K562 (cell line): ENCODE data around the gene F12. TPM values are rescaled to one million over a fixed set of nuclear protein-coding genes. Genes with fewer than 3 reads are reported as not detected.

Experiments
- GABPB1 ChIP-seq: sonication (generic); formaldehyde crosslinking; IDR thresholded peaks from 2 replicates; pipeline ENCODE4 v1.8.0; 2022; ENCODE audit warnings: mild to moderate bottlenecking, missing genetic modification reagents
- GATA2 ChIP-seq: sonication (generic); formaldehyde crosslinking; IDR thresholded peaks from 2 replicates; pipeline ENCODE4 v1.4.0; 2020; ENCODE audit warnings: mild to moderate bottlenecking, missing genetic modification reagents
- POLR2H ChIP-seq: IDR thresholded peaks from 2 replicates; pipeline ENCODE4 v1.6.1; 2016; ENCODE audit warnings: missing genetic modification characterization, low read depth, mild to moderate bottlenecking, control low read depth, missing compliant biosample characterization, moderate library complexity
- SIRT6 ChIP-seq: IDR thresholded peaks from one replicate; pipeline ENCODE4 v1.6.1; 2012; ENCODE audit warnings: low read depth, mild to moderate bottlenecking, control low read depth, inconsistent platforms, low read length, moderate library complexity
- SUPT5H ChIP-seq: fragments of 450-650 bp; IDR thresholded peaks from 2 replicates; pipeline ENCODE4 v1.6.1; 2016
- TEAD4 ChIP-seq, 2 experiments: sonication (generic) in 1 of 2; formaldehyde crosslinking in 1 of 2; IDR thresholded peaks; 2 replicates each; pipeline versions ENCODE4 v1.6.1 to v1.8.0; 2012 to 2022; ENCODE audit warnings: borderline replicate concordance in 1 of 2, inconsistent platforms in 1 of 2, low read length in 1 of 2, mild to moderate bottlenecking in 1 of 2, missing genetic modification reagents in 1 of 2
- ZNF140 ChIP-seq: fragments of 250-450 bp; sonication (Bioruptor Pico); IDR thresholded peaks from 2 replicates; pipeline ENCODE4 v1.8.0; 2021; ENCODE audit warnings: moderate library complexity, mild to moderate bottlenecking, inconsistent platforms
- ZNF277 ChIP-seq: fragments of 250-450 bp; sonication (Bioruptor Pico); IDR thresholded peaks from 2 replicates; pipeline ENCODE4 v1.8.0; 2022; ENCODE audit warnings: inconsistent platforms, mild to moderate bottlenecking, moderate library complexity, borderline replicate concordance
- ZNF407 ChIP-seq: fragments of 450-650 bp; IDR thresholded peaks from 2 replicates; pipeline ENCODE4 v1.6.1; 2016; ENCODE audit warnings: low read depth
- polyA plus RNA-seq, 8 experiments: library from polyadenylated mRNA; depleted of rRNA in 4 of 8; stranded (reverse) in 5 of 8; unstranded in 3 of 8; fragments of >200 nt; fragmentation: Nextera tagmentation in 2 of 8; fragmentation: Illumina TruSeq in 1 of 8; extraction: Ambion mirVana in 2 of 8; extraction: Trizol in 1 of 8; gene quantifications; 2 replicates each; pipeline versions ENCODE4 v1.2.1 to v1.2.3, GENCODE V29; 2011 to 2014; ENCODE audit warnings: inconsistent platforms in 1 of 8, missing spikeins in 1 of 8
- total RNA-seq, 7 experiments: library from RNA; depleted of rRNA in 6 of 7; stranded (reverse); fragments of >200 nt in 6 of 7; fragmentation: Illumina TruSeq in 2 of 7; extraction: Trizol in 2 of 7; gene quantifications; 2 replicates each; pipeline versions ENCODE4 v1.2.1 to v1.2.3, GENCODE V29; 2011 to 2021; ENCODE audit warnings: low replicate concordance in 1 of 7

Gene F12
- total and polyA plus RNA-seq, 9 of the 15 experiments (the other 6 are each of a cell fraction or from before 2014, with no cell fraction given), result 0.59 to 18.3 (median 3.6) TPM

- TF ChIP-seq GATA2 (CRISPR knock-in tag) (peak; percentile 73), ZNF407 (peak; percentile 20; the same call in 1 of the 2 replicates), SUPT5H (peak; percentile 34), TEAD4 (IDR thresholded peaks at IDR 0.05; ENCODE audit: low read length) (peak; percentile 7; the same call in 1 of the 2 replicates), TEAD4 (CRISPR knock-in tag; IDR thresholded peaks at IDR 0.05; ENCODE audit: borderline replicate concordance) (no peak), POLR2H (tag) (peak; percentile 54), SIRT6 (peak; percentile 23), ZNF140 (no peak), ZNF277 (CRISPR knock-in tag) (no peak), GABPB1 (CRISPR knock-in tag) (peak; percentile 7; the same call in 1 of the 2 replicates)
Observed at GRCh38 chr5:177445052-177445916, 35.9 kb upstream of the F12 start (continued).
